Central memory CD4-positive, alpha-beta T cell (primary cell): ENCODE results near the gene ISLR.

Source experiments
- DNase-seq: peaks from one replicate; pipeline ENCODE4 v3.0.0; 2022
- total RNA-seq, 3 experiments: gene quantifications; one replicate each; lab custom pipeline; 2026; lab: John Stamatoyannopoulos, UW

The ISLR gene, protein sequence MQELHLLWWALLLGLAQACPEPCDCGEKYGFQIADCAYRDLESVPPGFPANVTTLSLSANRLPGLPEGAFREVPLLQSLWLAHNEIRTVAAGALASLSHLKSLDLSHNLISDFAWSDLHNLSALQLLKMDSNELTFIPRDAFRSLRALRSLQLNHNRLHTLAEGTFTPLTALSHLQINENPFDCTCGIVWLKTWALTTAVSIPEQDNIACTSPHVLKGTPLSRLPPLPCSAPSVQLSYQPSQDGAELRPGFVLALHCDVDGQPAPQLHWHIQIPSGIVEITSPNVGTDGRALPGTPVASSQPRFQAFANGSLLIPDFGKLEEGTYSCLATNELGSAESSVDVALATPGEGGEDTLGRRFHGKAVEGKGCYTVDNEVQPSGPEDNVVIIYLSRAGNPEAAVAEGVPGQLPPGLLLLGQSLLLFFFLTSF
- 0 to 0.07 (median 0) reads per million in 3 experiments for total RNA-seq

DNA sequence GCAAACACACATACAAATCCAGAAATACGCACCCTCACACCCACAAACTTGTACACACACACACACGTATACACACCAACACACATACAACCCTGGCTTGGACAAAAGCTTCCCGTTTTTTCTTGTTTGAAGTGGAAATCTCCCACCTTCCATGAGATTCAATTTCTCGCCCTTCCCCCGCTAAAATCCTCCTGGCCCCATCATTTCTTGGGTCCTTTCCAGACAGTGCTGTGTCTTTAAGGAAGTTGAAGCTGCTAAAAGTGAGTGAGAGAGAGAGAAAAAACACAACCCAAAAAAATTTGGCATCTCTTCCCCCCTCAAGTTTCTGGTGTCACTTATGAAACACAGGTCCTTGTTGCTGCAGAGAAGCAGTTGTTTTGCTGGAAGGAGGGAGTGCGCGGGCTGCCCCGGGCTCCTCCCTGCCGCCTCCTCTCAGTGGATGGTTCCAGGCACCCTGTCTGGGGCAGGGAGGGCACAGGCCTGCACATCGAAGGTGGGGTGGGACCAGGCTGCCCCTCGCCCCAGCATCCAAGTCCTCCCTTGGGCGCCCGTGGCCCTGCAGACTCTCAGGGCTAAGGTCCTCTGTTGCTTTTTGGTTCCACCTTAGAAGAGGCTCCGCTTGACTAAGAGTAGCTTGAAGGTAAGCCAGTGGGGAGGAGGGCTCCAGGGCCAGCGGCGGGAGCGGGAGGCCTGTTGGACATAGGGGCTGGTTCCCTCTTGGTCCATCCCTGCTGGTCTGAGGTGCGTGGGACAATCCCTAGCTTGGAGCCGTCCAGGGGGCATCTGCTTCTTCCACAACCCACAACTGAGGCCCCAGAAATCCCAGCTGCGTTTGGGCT, at the start of gene ISLR:
Gene ISLR, plus strand, starts transcription at position 331 of the 839 bp plus-strand sequence. CDS start 1,149 bp downstream, outside the sequence.
- DNase-seq, result no peak

DNA sequence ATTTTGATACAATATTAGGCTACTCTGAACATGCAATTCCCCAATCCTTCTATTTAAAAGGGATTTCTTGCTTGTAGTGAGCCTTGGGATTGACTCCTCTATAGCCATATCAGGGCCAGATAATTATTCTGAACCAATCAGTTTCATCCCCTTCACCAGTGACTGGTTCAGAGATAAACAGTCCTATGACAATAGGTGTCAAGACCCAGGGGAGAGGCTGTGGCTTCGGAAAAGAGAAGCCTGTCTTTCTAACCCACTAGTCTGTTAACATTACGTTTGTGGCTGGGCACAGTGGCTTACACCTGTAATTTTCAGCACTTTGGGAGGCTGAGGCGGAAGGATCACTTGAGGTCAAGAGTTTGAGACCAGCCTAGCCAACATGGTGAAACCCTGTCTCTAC, 49.3 kb upstream of the ISLR start:
- DNase-seq, result no peak

DNA sequence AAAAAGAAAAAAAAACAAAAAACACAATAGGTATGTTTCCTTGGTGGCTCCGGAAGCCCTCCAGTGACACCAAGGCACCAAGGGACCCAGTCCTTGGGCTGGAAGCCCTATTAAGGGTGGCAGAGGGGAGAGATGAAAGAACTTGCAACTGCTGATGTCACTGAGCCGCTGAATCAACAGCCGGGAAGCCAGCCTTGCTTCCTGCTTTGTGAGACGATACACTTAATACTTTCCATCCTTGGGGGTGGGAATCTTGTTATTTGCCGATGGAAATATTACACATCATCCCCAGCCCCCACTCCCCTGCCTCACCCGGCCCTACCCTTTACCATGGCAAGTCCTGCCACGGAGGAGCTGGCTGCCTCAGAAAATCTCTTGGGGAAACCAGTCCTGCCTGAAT, 48.8 kb upstream of the ISLR start:
- DNase-seq, result no peak

DNA sequence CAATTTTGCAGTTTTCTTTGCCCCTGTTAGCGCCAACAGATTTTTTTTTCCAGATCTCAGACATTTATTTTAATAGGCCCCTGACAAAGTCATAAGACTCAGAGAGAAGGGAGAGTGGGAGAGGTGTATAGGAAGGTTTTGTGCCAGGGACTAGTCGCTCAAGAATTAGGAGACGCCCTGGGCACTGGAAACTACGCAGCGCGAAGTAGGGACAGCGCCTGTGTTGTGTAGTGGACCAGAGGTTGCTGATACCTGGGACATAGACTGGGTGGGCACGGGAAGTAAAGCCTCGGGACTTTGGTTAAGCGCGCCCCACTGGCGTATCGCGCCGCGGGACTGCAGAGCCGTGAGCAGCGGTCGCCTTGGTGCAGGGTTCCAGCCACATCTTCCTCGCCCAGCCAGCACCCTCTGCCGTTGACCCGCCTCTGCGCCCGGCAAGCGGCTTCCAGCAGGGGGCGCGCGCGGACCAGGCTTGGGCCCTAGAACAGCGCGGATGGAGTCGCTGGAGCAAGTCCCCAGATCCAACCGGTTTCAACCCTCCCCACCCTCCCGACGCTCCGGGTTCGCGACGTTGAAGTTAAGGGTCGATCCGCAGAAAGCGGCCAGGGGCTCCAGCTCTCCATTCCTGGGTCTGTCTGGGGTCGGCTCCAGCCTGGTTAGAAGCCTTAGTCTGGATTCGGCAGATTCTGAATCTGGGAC, 46.1 kb upstream of the ISLR start:
- DNase-seq, result peak; percentile 67

DNA sequence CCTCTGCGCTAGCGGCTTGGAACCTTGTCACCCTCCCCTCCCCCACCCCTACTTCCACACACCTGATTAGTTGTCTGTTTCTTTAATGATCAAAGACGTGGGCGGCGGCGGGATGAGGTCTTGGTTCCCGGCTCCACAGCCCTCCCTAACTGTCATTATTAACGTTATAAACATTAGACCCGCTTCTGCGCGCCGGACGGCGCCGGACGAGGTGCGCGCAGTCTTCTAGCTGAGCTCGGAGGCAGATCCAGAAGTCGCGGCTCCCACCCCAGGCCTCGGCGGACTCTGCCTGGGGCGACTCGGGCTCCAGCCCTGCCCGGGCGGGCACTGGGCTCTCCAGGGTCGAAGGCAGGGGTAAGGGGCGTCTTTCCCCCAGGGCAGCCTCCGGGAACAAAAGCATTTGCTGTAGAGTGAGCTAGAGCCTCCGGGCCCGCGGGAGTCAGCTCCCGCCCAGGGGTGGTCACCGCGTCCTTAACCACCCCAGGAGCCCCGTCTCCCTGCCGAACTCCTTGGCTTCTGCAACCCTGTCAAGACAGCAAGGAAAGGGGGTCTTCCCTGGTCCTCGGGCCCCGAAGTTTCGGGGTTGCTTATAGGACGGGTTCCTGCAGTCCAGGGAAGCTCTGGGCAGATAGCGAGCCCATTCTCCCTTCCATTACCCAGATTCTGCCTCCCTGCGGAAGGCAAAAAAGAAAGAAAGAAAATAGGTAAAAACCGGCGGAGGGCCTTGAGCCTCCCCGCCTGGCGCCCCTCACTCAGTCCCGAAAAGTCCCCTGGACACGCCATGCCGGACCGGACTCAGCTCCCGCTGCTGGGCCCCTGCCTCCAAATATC, 45.3 kb upstream of the ISLR start:
- DNase-seq, result no peak

DNA sequence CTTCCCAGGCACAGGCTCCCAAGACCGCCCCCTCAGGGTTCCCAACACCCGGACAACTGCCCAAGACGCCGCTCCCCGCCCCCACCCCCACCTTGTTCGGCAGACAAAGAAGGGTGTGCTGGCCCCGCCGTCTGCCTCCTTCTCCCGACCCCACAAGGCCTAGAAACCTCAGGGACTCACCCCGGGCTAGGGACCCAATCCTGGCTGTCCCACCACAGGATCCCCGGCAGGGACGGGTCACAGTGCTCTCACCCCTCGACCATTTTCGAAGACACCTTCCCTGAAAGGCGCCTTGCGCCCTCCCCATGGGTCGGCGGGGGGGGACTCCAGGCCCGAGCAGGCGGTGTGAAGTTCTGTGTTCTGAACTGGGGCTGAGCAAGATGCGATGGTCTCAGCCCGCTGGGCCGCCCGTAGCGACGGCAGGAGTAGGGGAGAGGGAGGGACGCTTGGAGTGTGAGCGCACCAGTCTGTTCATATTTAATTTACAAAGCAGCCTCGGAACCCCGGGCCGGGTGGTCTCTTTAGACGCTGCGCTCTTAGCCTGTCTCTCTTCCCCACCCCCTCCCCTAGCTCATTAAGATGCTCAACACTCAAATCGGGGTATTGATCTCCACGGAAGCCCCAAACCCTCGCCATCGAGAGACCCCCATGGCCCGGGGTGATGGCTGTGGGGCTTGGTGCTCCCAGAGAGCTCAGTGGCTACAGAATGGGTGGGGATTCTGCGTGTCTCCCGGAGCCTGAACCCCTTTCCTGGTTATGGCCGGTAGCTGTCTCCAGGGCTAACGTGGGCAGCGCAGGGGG, 44.5 kb upstream of the ISLR start:
- no peak for DNase-seq

DNA sequence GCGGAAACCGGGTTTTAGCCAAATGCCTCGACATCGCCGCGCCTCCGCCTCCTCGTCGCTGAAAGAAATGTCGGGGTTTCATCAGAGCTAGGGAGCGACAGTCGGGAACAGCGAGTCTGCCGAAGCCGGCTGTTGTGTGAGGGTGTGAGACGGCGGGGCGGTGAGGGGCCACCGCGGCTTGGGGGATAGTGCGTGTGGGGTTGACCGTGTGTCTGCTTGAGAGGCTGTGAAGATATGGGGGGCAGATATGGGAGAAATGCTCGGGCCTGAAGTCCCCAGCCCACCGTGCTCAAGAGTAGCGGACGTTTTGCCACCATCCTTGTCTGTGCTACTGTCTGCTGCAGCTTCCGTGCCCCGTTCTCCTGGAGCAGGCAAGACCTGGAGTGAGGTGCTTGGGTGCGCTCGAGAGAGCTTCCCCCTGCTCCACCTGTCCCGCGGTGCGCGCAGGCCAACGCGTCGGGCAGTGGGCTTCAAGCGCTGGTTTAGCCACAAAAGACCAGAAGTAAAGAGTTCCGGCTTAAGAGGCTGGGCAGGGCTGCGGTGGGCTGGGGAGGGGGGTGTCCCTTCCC, 43.8 kb upstream of the ISLR start:
- DNase-seq, result no peak

DNA sequence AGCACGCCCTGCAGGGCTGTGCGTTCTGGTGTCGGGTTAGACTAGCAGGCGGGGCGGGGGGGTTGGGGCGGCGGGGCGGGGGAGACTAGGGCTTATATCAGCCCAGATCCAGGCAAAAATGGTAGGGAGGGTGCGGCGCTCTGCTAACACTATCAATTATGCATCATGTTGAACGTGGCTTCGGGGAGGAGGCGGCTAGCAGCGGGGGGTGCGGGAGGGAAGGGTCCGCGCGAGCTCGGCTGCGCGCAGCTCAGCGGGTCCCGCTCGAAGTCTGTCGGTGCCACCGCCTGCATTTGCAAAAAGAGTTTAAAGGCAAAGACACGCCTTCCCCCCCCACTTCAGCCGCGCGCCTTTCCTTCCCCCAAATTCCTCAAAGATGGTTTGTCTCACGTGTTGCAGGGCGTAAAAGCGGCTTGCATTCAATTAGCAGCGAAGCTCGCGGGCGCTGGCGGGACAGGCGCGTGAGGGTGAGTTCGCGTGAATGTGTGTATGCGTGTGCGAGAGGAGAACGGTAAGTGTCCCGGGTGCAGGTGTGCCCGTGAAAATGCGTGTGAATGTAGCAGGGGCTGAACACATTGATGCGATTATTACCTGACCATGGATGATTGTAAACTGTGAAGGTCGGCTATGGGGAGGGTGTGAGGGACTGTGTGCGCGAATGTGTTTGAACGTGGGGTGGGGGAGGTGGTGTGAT, 43.2 kb upstream of the ISLR start, which contains the start of gene ISLR2:
Gene ISLR2, plus strand, starts transcription at position 432 of the 694 bp plus-strand sequence. CDS start 2,169 bp downstream, outside the sequence.
- DNase-seq, result no peak

DNA sequence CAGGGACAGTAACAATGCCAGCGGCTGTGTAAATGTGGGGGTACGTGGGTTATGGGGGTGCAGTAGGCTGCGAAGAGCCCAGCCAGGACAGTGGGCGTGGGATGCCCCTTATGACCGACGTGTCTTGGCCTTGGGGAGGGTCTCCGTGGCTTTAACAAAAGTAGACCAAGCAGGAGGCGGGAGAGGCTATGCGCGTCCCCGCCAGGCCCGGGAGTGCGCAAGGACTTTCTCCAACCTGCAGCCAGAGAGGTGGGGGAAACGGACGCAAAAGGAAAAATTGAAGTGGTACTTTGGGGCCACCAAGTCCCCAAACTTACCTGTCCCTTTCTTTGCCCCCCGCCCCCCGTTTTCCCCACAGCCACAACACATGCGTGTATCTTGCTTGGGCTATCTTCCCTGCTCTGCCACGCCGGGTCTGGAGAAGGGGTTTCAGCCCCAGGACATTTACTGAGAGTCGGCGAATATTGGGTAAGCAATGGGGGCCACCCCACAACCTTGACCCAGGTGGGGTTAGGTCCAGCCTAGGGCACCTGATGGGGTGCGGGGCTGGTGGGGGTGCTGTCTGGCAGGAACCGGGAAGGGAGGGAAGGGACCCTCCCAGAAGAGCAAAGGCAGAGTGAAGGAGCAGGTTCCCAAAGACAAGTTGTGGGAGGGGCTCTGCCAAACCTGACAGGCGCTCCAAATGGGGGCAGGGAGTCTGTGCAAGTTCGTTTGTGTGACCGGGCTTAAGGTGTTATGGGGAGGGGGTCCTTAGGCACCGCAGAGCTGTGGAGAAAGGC, 42.5 kb upstream of the ISLR start:
- no peak for DNase-seq

DNA sequence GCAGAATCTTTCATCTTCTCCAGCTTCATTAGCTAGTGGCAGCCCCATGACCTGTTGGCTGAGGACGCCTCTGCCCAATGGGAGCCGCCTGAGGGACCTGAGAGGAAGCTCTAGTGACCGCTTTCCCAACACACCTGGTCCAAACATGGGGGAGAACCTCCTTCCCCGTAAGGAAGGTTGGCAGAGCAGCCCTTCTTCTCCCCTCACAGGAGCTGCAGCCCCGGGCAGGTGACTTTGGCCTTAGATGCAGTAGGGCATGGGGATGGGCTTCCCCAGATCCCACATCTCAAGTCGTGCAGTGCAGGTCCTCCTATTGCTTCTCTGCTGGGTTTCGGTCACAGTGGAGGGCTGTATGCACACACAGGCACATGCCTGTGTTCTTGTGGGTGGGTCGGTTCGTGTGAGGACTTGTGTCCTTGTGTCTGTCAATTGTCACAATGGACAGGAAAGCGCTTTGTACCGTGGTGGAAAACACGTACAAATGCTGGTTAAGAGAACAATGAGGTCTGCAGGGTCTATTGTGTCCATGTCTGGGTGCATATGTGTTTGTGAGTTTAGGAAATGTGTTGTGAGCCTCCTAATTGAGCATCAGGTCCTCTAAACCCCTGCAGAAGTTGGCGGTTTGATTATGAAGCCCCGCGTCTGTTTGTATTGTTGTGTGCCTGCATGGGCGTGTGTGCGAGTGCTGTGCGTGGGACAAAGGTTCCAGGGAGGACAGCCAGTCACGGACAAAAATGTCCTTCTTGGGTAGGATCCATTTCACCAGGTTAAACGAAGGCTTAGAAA, 41.7 kb upstream of the ISLR start:
- DNase-seq, result no peak

DNA sequence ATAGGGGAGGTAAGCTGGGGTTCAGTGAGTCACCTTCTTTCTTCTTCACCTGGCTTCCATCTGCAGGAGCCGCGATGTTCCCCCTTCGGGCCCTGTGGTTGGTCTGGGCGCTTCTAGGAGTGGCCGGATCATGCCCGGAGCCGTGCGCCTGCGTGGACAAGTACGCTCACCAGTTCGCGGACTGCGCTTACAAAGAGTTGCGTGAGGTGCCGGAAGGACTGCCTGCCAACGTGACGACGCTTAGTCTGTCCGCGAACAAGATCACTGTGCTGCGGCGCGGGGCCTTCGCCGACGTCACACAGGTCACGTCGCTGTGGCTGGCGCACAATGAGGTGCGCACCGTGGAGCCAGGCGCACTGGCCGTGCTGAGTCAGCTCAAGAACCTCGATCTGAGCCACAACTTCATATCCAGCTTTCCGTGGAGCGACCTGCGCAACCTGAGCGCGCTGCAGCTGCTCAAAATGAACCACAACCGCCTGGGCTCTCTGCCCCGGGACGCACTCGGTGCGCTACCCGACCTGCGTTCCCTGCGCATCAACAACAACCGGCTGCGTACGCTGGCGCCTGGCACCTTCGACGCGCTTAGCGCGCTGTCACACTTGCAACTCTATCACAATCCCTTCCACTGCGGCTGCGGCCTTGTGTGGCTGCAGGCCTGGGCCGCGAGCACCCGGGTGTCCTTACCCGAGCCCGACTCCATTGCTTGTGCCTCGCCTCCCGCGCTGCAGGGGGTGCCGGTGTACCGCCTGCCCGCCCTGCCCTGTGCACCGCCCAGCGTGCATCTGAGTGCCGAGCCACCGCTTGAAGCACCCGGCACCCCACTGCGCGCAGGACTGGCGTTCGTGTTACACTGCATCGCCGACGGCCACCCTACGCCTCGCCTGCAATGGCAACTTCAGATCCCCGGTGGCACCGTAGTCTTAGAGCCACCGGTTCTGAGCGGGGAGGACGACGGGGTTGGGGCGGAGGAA, 40.5 kb upstream of the ISLR start:
- DNase-seq, result no peak

DNA sequence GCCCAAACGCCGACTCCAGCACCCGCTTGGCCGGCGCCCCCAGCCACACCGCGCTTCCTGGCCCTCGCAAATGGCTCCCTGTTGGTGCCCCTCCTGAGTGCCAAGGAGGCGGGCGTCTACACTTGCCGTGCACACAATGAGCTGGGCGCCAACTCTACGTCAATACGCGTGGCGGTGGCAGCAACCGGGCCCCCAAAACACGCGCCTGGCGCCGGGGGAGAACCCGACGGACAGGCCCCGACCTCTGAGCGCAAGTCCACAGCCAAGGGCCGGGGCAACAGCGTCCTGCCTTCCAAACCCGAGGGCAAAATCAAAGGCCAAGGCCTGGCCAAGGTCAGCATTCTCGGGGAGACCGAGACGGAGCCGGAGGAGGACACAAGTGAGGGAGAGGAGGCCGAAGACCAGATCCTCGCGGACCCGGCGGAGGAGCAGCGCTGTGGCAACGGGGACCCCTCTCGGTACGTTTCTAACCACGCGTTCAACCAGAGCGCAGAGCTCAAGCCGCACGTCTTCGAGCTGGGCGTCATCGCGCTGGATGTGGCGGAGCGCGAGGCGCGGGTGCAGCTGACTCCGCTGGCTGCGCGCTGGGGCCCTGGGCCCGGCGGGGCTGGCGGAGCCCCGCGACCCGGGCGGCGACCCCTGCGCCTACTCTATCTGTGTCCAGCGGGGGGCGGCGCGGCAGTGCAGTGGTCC, 39.7 kb upstream of the ISLR start:
- DNase-seq, result no peak

DNA sequence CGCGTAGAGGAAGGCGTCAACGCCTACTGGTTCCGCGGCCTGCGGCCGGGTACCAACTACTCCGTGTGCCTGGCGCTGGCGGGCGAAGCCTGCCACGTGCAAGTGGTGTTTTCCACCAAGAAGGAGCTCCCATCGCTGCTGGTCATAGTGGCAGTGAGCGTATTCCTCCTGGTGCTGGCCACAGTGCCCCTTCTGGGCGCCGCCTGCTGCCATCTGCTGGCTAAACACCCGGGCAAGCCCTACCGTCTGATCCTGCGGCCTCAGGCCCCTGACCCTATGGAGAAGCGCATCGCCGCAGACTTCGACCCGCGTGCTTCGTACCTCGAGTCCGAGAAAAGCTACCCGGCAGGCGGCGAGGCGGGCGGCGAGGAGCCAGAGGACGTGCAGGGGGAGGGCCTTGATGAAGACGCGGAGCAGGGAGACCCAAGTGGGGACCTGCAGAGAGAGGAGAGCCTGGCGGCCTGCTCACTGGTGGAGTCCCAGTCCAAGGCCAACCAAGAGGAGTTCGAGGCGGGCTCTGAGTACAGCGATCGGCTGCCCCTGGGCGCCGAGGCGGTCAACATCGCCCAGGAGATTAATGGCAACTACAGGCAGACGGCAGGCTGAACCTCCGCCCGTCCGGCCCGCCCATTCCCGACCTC, 39.0 kb upstream of the ISLR start:
- no peak for DNase-seq

DNA sequence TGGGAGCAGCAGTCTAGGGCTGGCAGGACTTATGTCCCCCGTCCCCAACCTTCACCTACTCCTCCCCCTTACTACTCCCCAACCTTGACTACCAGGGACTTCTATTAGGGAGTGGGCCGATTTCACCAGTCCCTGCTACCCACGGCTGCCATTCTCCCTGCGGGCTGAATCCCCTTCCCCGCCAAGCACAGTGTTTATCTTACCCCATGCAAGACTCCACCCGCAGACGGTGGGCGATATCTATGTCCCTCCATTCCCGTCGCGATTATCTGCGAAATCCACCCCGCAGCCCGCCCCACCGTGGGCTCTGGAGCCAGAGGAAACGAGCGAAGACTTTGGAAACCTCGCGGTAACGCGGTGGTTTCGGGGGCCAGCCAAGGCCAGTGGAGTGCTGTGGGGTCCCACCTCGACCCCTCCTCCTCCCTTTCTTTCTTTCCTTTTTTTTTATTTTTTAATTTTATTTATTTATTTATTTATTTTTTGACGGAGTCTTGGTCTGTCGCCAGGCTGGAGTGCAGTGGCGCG, 38.4 kb upstream of the ISLR start:
- DNase-seq, result no peak

DNA sequence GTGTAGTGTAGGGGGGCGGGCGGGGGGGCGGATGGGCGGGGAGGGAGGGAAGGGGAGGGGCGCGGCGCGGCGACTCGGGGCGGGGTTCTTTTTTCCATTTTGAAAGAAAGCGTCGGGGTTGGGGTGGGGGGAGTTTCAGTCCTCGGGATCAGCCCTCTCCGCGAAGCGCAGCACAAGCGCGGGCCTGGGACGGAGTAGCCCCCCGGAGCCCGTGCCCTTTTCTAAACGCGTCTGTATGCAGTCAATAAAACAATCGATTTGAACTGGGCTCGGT, 37.0 kb upstream of the ISLR start:
- DNase-seq, result no peak
